ENCODE data around the gene KIRREL1.

KIRREL1 gene

GRCh38 chr1:158043232-158043631, 49.8 kb downstream of the KIRREL1 start:
- DNase-seq (ENCODE audit: insufficient read length, low spot score): no peak
- TF ChIP-seq POLR2A (IDR thresholded peaks at IDR 0.05; ENCODE audit: low read depth, low read length): no peak
- no peak for FAIRE-seq

GRCh38 chr1:158045639-158046038, 52.2 kb downstream of the KIRREL1 start:
- peak; percentile 19 for DNase-seq (ENCODE audit: insufficient read length, low spot score)
- no peak for TF ChIP-seq POLR2A (IDR thresholded peaks at IDR 0.05; ENCODE audit: low read depth, low read length)
- no peak for FAIRE-seq

GRCh38 chr1:158046715-158047510, 53.5 kb downstream of the KIRREL1 start:
- TF ChIP-seq POLR2A (IDR thresholded peaks at IDR 0.05; ENCODE audit: low read depth, low read length): no peak
- no peak for FAIRE-seq
- DNase-seq (ENCODE audit: insufficient read length, low spot score): no peak

GRCh38 chr1:158048371-158049067, 55.1 kb downstream of the KIRREL1 start:
- TF ChIP-seq POLR2A (IDR thresholded peaks at IDR 0.05; ENCODE audit: low read depth, low read length): no peak
- DNase-seq (ENCODE audit: insufficient read length, low spot score) (no peak), FAIRE-seq (no peak)

- FAIRE-seq: no peak
- no peak for TF ChIP-seq POLR2A (IDR thresholded peaks at IDR 0.05; ENCODE audit: low read depth, low read length)
- no peak for DNase-seq (ENCODE audit: insufficient read length, low spot score)
Measured at GRCh38 chr1:158049853-158050252, 56.4 kb downstream of the KIRREL1 start.

GRCh38 chr1:158053276-158053675, 59.8 kb downstream of the KIRREL1 start:
- peak; percentile 23 for DNase-seq (ENCODE audit: insufficient read length, low spot score)
- no peak for TF ChIP-seq POLR2A (IDR thresholded peaks at IDR 0.05; ENCODE audit: low read depth, low read length)
- FAIRE-seq: no peak

GRCh38 chr1:158054721-158055120, 61.3 kb downstream of the KIRREL1 start:
- FAIRE-seq: no peak
- TF ChIP-seq POLR2A (IDR thresholded peaks at IDR 0.05; ENCODE audit: low read depth, low read length): no peak
- DNase-seq (ENCODE audit: insufficient read length, low spot score): no peak

GRCh38 chr1:158055854-158056253, 62.4 kb downstream of the KIRREL1 start:
- no peak for TF ChIP-seq POLR2A (IDR thresholded peaks at IDR 0.05; ENCODE audit: low read depth, low read length)
- FAIRE-seq: no peak
- no peak for DNase-seq (ENCODE audit: insufficient read length, low spot score)

GRCh38 chr1:158056498-158056897, 63.1 kb downstream of the KIRREL1 start:
- no peak for DNase-seq (ENCODE audit: insufficient read length, low spot score)
- TF ChIP-seq POLR2A (IDR thresholded peaks at IDR 0.05; ENCODE audit: low read depth, low read length): no peak
- no peak for FAIRE-seq

- DNase-seq (ENCODE audit: insufficient read length, low spot score) (no peak), FAIRE-seq (no peak)
- TF ChIP-seq POLR2A (IDR thresholded peaks at IDR 0.05; ENCODE audit: low read depth, low read length): no peak
Measured at GRCh38 chr1:158058237-158058985, 65.0 kb downstream of the KIRREL1 start.

GRCh38 chr1:158059984-158060383, 66.5 kb downstream of the KIRREL1 start:
- FAIRE-seq (no peak), DNase-seq (ENCODE audit: insufficient read length, low spot score) (no peak)
- no peak for TF ChIP-seq POLR2A (IDR thresholded peaks at IDR 0.05; ENCODE audit: low read depth, low read length)

GRCh38 chr1:158062174-158062573, 68.7 kb downstream of the KIRREL1 start:
- DNase-seq (ENCODE audit: insufficient read length, low spot score) (no peak), FAIRE-seq (no peak)
- TF ChIP-seq POLR2A (IDR thresholded peaks at IDR 0.05; ENCODE audit: low read depth, low read length): no peak

GRCh38 chr1:158067662-158068061, 74.2 kb downstream of the KIRREL1 start:
- FAIRE-seq: no peak
- no peak for TF ChIP-seq POLR2A (IDR thresholded peaks at IDR 0.05; ENCODE audit: low read depth, low read length)
- peak; percentile 29 for DNase-seq (ENCODE audit: insufficient read length, low spot score)

GRCh38 chr1:158068918-158069317, 75.5 kb downstream of the KIRREL1 start:
- TF ChIP-seq POLR2A (IDR thresholded peaks at IDR 0.05; ENCODE audit: low read depth, low read length): no peak
- no peak for FAIRE-seq

More at GRCh38 chr1:158068918-158069317, 75.5 kb downstream of the KIRREL1 start:
- no peak for DNase-seq (ENCODE audit: insufficient read length, low spot score)

All from H54 (cell line).